IPS DF 19.7 (cell line): ENCODE results near the gene PIK3R5.
"Not testable (repeated sequence)": the region's sequence is repeated elsewhere in the genome, so short reads cannot be mapped to it uniquely, and the experiment has no call there.

Source experiments
- DNase-seq: peaks from one replicate; pipeline ENCODE4 v3.0.0-alpha.2; 2013; ENCODE audit warnings: low read depth, low spot score

PIK3R5 gene

DNA sequence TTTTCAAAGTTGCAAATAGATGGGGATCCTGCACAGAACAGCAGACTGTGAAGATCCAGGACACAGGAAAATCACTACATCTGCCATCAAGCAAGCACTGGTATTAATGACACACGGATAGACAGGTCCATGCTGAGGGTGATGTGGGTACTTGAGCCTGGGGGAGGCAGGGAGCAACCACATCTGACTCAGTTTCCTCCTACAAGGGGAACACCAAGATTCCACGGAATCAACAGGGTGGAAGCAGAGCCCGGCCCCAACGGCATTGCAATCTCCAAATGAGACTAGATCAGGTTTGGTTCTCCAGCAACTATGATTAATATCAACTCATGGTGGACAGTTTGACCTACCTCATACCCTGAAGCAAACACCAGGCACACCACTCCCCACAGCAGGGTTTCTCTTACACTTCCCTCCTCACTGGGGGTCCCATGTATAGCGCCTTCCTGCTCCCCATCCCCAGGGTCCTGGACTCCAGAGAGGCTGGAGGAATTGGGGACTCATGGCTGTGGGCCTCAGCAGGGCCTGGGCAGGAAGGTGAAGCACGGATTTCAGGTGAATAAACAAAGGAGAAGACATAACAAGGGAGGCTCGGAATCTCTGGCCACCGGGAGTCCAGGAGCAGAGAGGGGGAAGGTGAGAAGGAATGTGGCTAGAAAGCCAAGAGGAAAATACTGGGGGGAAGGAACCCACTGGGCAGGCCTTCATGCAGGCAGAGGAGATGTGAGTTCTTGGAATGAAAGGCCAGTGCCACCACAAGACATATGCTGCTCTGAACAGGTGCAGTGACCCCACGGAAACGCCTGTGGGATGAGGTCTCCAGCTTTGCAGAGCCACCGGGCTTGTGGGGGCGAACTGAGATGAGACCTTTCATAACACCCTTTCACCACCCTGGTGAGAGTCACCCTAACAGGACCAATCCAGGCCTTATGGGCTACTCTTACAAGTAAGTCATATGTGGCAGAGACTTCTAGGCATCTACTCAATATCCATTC lies 68.6 kb downstream of the PIK3R5 start:
- DNase-seq, result no peak

DNA sequence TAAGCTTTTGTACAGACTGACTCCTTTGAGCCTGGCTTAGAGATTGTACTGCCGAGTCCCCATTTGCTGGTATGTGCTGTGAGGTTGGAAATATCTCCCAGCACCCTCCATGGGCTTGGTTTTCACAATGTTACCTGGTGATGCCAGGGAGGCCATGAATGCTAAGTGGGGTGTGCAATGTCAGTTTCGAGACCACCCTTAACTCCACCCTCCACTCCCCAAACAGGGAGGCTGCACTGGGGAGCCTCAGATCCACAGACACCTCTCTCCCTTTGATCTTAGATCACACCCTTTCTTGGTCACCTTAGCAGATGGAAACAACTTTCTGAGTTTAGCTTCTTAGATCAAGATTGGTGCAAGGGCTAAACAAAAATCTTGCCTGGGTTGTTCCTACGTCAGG lies 69.4 kb downstream of the PIK3R5 start:
- no peak for DNase-seq

DNA sequence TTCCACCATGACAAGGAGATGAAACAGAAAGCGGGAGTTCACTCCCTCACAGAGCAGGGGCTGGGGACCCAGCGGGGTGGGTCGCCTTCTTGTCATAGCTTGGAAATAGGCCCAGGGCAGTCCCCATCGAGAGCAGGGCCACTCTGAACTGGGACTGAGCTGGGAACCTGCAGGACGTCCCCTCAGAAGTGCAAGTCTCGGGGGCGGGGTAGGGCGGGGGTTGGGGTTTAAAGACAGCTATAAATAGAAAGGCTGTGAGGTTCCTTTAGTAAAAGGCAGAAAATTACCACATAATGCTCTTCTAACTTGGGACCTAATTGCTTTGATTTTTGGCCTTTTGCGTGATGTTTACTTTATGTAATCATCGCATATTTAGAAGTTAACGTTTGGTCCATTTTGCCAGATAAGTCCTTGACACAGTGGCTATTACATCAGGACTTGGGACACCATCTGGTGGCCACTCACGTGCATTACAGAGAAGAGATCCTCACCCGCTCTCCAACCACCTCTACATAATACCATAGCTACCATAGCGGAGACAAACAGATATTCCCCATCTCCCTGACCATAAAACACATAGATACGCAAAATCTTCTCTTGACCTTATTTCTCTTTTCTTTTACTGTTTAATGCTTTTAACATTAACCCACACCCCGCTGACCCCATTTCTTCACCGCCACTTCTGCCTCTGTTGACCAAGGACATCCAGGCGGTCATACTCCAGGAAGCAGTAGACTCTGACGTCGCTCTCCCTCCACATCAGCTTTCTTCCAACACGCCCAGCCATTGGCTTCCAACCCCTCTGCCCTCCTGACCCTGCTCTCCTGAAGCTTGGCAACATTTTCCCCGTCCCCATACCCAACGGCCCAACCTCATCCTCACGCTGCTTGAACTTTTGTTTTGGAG lies 70.6 kb downstream of the PIK3R5 start:
- no peak for DNase-seq

DNA sequence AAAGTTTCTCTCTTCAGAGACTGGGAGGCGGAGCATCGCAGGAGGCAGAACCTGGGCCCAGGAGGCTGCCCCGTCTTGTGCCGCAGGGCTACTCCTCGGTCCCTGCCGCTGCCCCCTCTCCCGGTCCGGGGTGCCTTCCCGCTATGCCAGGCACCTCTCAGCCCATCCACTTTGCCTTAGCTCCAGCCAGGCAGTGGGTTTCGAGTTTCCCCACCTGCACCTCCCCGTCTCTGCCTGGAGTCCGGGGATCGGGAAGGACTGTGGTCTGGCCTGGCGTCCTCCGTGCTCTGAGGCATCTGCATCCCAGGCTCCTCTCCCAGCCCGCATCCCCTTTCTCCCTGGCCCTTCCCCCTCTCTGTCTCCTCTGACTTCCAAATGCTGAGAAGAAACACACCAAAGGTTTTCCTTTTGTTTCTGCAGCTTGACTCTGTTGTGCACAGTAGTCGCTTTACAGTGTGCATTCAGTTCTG lies 71.3 kb downstream of the PIK3R5 start:
- DNase-seq, result no peak

DNA sequence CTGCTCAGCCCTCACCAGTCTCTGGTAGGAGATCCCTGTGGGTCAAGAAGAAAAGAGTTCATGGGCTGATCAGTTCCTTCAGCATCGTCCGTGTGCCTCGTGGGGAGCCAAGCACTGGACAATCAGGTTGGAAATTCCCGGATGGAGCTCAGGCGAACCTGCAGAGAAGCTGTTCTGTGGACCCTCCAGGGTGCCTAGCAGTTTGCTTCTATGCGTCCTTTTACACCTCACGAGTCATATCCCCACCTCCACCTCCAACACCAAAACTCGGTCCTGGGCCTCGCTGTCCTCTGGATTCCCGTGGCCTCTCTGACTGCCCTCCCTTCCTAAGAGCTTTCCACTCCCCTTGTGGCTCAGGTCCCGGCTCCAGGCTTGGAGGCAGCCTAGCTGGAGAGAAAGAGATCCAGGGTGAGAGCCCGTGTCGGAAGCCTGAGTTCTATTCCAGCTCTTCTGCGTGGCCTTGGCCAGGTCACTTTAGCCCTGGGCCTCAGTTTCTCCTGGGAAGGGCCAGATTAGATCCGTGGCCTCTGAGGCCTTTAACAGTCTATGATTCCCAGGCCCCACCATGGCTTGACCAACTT lies 71.8 kb downstream of the PIK3R5 start:
- no peak for DNase-seq

DNA sequence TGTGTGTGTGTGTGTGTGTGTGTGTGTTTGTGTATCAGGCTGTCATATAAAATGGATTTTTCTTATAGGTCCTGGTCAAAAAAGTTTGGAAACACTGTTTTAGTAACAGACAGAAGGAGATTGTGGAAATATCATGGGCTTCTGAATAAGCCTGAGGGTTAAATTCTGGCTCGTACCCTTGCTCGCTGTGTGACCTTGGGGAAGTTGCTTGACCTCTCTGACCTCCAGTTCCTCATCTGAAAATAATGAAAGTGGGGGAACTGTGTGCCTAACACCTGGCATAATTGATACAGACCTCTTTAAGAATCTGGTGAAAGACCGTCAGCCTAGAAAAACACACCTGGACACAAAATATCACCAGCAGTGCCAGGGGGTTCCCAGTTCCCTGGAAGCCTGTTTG lies 72.4 kb downstream of the PIK3R5 start:
- DNase-seq, result no peak

DNA sequence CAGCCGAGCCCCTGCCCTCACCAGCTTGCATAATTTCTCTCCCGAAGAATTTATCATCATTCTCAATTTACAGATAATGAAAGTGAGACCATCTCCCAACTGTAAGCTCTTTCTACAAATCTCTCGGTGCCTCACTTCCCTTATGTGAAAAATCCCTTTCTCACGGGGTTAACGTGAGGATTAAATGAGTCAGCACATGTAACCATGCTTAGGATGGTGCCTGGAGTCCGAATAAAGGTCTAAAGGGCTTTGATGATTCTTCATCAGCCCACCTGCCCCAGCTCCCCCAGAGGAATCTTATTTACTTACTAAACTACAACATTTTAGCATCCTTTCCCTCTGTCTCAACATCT lies 73.2 kb downstream of the PIK3R5 start:
- no peak for DNase-seq

DNA sequence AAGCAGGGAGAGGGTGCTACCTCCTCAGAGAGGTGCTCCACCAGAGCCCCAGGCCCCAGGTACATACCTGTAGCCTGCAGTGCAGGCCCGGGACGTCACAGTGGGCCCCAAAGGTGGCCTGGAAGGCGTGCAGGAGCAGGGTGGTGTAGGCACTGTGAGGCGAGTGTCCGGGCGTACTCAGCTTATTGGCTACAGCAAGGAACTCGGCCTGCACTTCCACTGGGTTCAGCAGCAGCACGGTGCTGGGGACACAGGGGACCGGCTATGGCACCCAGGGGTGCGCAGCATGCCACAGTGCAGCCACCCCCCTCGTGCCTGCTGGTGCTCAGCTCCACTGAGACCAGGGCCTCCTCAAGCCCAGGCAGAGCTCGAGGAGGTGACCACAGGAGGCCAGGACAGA lies 74.8 kb downstream of the PIK3R5 start:
- DNase-seq, result no peak

DNA sequence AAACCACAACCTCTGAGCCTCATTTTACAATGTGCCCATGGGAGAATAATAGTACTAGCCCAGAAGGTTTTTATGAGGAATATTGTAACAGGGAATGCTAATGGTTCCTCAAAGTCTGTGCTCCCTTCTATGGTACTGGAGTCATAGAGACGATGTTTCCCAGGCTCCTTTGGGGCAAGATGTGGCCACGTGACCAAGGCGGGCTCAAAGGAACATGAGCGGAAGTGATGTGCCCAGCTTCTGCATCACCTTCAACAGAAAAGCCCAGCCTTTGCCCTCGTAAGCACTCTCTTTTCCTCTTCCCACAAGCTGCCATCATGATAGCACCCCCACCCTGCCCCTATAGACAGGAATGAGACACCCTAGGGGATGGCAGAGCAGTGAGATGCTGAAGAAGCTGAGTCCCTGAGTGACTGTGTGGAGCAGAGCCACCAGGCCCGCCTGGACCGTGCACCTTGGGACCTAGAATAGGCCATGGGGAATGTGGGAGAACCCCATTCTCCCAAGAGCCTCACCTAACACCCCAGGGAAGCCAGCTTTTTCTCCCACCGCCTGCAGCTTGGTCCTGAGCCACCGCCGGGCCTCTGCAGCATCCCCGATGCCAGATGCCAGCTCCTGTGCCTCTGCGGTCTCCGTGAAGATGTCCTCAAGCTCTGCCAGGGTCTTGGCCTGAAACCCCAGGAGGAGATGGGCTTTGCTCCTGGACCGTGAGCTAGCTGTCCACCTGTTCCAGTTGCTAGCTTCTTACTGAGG lies 75.9 kb downstream of the PIK3R5 start:
- no peak for DNase-seq

DNA sequence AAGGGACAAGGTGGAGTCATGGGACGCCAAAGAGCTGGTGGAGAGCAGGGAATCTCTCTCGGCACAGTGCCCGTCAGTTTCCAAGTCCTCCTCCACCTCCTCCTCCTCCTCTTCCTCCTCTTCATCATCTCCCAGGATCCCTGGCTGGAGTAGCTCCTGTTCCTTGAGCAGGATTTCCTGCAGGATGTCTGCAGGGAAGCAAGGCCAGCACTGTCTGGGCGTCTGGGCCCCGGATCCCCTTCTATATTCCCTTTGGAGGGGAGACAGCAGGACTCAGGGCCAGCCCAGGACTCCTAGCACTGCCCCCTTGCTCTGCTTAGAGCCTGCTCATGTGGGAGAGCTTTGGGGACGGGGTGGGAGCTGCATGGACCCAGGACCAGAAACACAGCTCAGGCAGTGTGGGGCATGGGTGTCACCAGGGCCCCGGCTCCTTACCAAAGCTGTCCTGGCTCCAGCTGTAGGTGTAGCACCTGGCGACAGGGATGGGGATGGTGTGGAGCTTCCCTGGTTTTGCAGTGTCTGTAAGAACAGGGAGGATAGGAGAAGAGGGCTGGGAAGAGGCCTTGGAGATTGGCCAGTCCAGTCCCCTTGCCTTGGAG lies 76.7 kb downstream of the PIK3R5 start:
- DNase-seq, result no peak

DNA sequence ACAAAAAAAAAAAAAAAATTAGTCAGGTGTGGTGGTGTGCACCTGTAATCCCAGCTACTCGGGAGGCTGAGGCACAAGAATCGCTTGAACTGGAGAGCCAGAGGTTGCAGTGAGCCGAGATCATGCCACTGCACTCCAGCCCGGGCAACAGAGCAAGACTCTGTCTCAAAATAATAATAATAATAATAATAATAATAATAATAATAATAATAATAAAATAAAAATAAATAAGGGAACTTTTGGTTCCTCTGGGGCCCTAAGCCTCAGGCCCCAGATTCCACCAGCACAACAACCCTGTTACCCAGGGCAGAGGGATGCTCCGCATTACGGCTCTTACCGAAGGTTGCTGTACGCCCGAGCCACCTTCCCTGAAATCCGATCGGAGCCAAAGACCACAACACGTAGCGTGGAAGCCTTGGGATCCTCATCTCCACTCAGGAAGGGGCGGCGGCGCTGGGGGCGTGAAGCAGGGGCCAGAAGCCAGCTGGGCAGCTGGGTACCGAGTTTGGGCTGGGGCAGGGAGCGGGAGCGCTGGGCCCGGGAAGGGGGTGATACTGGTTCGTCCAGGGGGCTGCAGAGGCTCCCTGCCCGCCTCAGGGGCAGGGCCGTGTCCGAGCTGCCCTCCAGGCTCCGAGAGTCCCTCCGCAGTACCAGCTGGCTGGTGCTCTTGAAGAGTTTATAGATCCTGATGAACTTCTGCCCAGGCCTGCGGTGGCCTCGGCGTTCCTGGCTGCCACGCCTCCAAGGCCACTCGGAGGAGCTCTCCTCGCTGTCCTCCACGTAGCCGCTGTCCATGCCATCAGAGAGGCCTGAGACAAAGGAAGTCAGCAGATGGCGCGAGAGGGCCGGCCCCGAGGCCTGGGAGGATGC lies 77.4 kb downstream of the PIK3R5 start:
- no peak for DNase-seq

DNA sequence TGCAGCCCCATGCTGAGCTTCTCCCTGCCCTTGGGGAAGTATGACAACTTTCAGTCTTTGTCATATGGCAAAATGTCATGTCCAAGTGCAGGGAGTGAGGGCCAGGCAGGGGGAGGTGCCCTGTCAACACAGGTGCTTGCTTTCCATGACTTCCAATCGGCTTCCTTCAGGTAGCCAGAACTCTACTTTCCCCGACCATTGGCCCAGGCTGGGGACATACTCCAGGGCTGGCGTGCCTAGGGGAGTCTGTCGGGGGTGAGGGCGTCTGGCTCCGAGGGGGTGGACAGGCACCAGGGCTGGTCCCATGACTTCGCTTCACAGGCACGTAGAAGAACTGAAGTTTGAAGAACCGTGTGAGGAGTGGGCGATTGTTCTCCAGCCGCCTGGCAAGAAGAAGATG lies 78.2 kb downstream of the PIK3R5 start:
- no peak for DNase-seq

DNA sequence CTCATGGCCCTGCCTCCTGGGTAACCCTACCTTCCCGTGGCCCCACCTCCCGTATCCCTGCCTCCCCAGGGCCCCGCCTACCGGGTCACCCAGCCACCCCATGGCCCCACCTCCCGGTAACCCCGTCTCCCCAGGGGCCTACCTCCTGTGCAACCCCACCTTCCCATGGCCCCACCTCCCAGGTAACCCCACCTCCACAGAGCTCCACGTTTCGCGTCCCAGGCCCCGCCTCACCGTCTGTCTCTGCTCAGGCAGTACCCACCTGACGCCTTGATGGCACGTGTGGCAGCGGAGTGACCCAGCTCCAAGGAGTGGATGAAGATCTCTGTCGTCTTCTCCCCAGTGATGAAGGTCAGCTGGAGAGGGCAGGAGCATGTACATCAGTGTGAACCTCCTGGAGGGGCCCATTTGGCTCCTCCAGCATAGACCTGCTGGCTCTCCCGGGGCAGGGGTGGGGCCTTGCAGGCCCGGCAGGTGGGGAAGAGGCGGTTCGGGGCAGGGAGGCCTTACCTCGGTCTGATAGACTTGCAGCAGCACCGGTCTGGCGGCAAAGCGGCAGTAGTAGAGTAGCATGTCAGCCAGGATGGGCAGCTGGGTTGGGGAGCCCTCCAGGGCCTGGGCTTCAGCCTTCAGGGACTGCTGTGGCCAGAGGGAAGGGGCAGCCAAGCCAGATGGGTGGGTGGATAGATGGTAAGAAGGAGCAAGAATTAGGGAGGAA lies 79.4 kb downstream of the PIK3R5 start:
- DNase-seq, result no peak

DNA sequence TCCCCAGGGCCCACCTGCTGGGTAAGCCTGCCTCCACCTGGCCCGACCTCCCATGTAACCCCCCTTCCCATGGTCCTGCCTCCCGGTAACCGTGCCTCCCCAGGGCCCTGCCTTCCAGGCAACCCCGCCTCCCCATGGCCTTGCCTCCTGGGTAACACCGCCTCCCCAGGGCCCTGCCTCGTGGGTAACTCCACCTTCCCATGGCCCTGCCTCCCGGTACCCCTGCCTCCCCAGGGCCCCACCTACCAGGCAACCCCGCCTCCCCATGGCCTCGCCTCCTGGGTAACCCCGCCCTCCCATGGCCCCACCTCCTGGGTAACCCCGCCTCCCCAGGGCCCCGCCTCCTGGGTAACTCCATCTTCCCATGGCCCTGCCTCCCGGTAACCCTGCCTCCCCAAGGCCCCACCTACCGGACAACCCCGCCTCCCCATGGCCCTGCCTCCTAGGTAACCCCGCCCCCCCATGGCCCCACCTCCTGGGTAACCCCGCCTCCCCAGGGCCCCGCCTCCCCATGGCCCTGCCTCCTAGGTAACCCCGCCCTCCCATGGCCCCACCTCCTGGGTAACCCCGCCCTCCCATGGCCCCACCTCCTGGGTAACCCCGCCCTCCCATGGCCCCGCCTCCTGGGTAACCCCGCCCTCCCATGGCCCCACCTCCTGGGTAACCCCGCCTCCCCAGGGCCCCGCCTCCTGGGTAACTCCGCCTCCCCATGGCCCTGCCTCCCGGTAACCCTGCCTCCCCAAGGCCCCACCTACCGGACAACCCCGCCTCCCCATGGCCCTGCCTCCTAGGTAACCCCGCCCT lies 80.1 kb downstream of the PIK3R5 start:
- DNase-seq, result not testable (repeated sequence)

DNA sequence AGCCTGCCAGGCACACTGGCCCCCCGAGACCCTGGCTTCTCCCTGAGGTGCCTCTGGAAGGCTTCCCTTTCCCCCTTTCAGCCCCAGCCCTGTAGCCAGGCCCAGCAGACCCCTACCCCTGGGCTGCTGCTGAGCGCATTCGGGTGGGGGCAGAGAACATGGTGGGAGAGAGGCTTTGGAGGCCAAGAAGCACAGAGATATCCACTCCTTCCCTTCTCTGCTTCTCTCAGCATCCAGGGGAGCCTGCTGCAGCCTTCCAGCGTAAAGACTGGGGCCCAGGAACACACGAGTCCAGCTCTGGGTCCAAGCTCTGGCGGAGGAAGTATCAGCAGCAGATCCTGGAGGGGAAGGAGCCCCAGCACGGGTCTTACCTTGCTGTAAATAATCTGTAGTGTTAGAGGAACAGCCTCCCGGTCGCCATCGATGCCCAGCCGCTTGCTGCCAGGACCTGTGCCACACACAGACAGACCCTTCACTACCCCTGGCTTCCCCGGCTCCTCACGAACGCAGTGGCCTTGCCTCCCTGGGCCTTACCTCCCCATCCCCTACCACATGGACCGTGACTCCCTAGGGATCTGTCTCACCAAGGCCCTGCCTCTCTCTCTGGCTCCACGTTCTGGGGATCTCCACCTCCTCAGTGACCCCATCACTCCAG lies 81.0 kb downstream of the PIK3R5 start:
- DNase-seq, result no peak

DNA sequence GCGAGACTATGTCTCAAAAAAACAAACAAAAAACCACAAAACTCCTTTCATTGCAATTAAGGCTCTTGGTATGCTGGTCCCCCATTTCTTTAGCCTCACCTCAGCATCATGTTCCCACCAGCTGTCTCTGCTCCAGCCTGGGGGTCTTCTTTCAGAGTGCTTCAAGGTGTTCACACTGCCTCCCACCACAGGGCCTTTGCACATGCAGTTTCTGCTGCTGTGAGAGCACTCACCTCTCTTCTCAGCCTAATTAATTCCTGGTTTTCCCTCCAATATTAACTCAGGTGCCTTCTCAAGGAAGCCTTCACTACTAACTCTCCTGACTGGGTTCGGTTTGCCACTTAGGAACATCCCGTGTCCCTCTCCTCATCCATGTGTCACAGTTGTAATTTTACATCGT lies 82.2 kb downstream of the PIK3R5 start:
- no peak for DNase-seq

DNA sequence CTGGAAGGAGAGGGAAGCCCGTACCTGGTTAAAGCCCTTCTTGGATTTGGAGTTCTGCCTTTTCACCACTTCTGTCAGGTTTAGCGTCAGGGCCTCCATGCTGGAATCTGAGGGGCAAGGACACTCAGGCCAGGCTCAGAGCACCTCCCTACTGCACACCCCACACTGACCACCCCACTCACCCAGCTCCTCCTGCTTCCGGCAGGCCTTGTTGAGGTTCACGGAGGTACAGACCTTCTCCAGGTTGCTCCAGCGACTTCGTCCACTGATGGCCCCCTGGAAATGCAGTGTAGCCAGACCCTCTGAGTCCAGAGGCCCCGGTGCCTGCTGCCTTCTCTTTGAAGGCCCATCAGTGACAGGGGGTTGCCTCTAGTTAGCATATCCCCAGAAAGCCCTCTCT lies 83.9 kb downstream of the PIK3R5 start:
- DNase-seq, result no peak

DNA sequence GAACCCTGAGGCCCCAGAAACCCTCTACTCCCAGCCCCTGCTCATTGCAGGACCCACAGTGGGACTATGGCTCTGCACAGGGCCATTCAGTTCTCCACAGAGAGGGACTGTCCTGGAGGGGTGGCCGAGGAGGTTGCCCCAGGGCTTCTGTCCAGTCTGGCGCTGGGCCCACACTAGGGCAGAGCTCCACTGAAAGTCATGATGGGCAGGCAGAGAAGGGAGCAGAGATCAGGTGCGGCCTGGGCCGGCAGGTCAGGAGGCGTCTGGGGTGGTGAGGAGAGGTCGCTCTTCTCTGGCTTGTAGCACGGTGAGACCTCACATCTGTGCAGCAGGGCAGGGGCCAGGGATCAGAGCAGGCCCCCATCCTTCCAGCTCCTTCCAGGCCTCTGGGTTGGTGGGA lies 85.0 kb downstream of the PIK3R5 start:
- no peak for DNase-seq
